Keratinocyte (primary cell): ENCODE measurements around the gene SOCS6. TPM values are rescaled to one million over a fixed set of nuclear protein-coding genes. Genes with fewer than 3 reads are reported as not detected.

Experiments
- DNase-seq: peaks from one replicate; pipeline ENCODE4 v3.0.0-alpha.2; 2011; ENCODE audit warnings: low read depth, missing footprints, low spot score
- FAIRE-seq: peaks from 2 replicates; lab custom pipeline; 2011; peaks lifted over from hg19 to GRCh38; lab: Jason Lieb, UNC
- H2AFZ ChIP-seq: 2 replicates; pipeline ENCODE4 v1.6.0; 2012; ENCODE audit warnings: low read length, control low read depth, inconsistent platforms; ENCODE audit not compliant: control insufficient read depth
- H3K27ac ChIP-seq: 2 replicates; pipeline ENCODE4 v1.5.1; 2011; ENCODE audit warnings: low read length; ENCODE audit not compliant: control insufficient read depth, insufficient read depth
- H3K27me3 ChIP-seq: 3 replicates; pipeline ENCODE4 v1.6.0; 2011; ENCODE audit warnings: low read length; ENCODE audit not compliant: control insufficient read depth, insufficient read depth; ENCODE audit errors: extremely low read depth
- H3K36me3 ChIP-seq, 2 experiments: 2 replicates in 1 of 2; 3 replicates in 1 of 2; pipeline ENCODE4 v1.5.1; 2011; ENCODE audit warnings: low read length in 2 of 2, mild to moderate bottlenecking in 1 of 2; ENCODE audit not compliant: control insufficient read depth in 2 of 2, insufficient read depth in 2 of 2; ENCODE audit errors: extremely low read depth in 1 of 2
- H3K4me1 ChIP-seq: 3 replicates; pipeline ENCODE4 v1.5.1; 2011; ENCODE audit warnings: low read length; ENCODE audit not compliant: control insufficient read depth, insufficient read depth; ENCODE audit errors: extremely low read depth
- H3K4me2 ChIP-seq: 3 replicates; pipeline ENCODE4 v1.6.0; 2011; ENCODE audit warnings: low read depth, low read length; ENCODE audit not compliant: control insufficient read depth, insufficient read depth; ENCODE audit errors: extremely low read depth
- H3K4me3 ChIP-seq, 3 experiments: fragments of 200-600 bp in 1 of 3; sonication (generic) in 1 of 3; 2 replicates in 2 of 3; 3 replicates in 1 of 3; pipeline ENCODE4 v1.5.1; 2011 to 2016; ENCODE audit warnings: low read length in 3 of 3, mild to moderate bottlenecking in 3 of 3, control low read depth in 2 of 3, inconsistent platforms in 1 of 3, low read depth in 1 of 3, mixed read lengths in 1 of 3, mixed run types in 1 of 3, moderate library complexity in 1 of 3; ENCODE audit not compliant: control insufficient read depth in 2 of 3, insufficient read depth in 2 of 3; ENCODE audit errors: extremely low read depth in 1 of 3
- H3K79me2 ChIP-seq: 2 replicates; pipeline ENCODE4 v1.6.0; 2012; ENCODE audit warnings: low read length; ENCODE audit not compliant: control insufficient read depth, insufficient read depth
- H3K9ac ChIP-seq: 3 replicates; pipeline ENCODE4 v1.6.0; 2011; ENCODE audit warnings: low read length; ENCODE audit not compliant: control insufficient read depth, insufficient read depth; ENCODE audit errors: extremely low read depth
- H3K9me1 ChIP-seq: 3 replicates; pipeline ENCODE4 v1.6.0; 2011; ENCODE audit warnings: low read length; ENCODE audit not compliant: control insufficient read depth, insufficient read depth; ENCODE audit errors: extremely low read depth
- H3K9me3 ChIP-seq: 2 replicates; pipeline ENCODE4 v1.5.1; 2012; ENCODE audit warnings: low read depth, low read length; ENCODE audit not compliant: control insufficient read depth
- H4K20me1 ChIP-seq: 3 replicates; pipeline ENCODE4 v1.6.0; 2011; ENCODE audit warnings: low read length; ENCODE audit not compliant: control insufficient read depth, insufficient read depth; ENCODE audit errors: extremely low read depth
- CTCF ChIP-seq, 3 experiments: IDR thresholded peaks in 1 of 3; conservative IDR thresholded peaks in 1 of 3; optimal IDR thresholded peaks in 1 of 3; 2 replicates in 2 of 3; 3 replicates in 1 of 3; pipeline versions ENCODE3 to v1.5.1; 2011; ENCODE audit warnings: low read length in 3 of 3, mild to moderate bottlenecking in 3 of 3, moderate library complexity in 2 of 3, control low read depth in 1 of 3, inconsistent platforms in 1 of 3; ENCODE audit not compliant: insufficient read depth in 2 of 3; ENCODE audit errors: extremely low read depth in 1 of 3
- EZH2 ChIP-seq: IDR thresholded peaks from one replicate; pipeline ENCODE4 v1.6.1; 2012; ENCODE audit warnings: inconsistent platforms, mild to moderate bottlenecking, low read length, moderate library complexity
- dilution Hi-C: fragments of 300-500 bp; cut with MboI; formaldehyde crosslinking; loops from one replicate; pipeline ENCODE4 v1.7.0; 2020; ENCODE audit warnings: low sequenced_read_pairs; ENCODE audit not compliant: extremely low pct_ligation_motif_present
- polyA plus RNA-seq, 5 experiments: library from polyadenylated mRNA; depleted of rRNA in 3 of 5; stranded (reverse) in 3 of 5; stranded (forward) in 1 of 5; unstranded in 1 of 5; fragments of >200 nt; gene quantifications; 1 replicate in 1 of 5; 2 replicates in 3 of 5; 3 replicates in 1 of 5; pipeline versions ENCODE4 v1.2.1 to v1.2.3, GENCODE V29; 2011 to 2012; ENCODE audit warnings: missing spikeins in 2 of 5, low read depth in 1 of 5, low replicate concordance in 1 of 5

Gene SOCS6
- polyA plus RNA-seq, 1 donor (not counting 4 experiments of a cell fraction or from before 2014, with no cell fraction given) = 22.2 TPM

- no peaks in the 10 kb centered on the region for H3K9me1 ChIP-seq
- no peaks in the 10 kb centered on the region for H3K79me2 ChIP-seq
- no peak overlapping the region for H3K4me2 ChIP-seq
- H4K20me1 ChIP-seq = no peaks in the 10 kb centered on the region
- H3K27ac ChIP-seq = no peak overlapping the region
- no peak overlapping the region for H3K9ac ChIP-seq
- no peaks in the 10 kb centered on the region for H3K9me3 ChIP-seq
- FAIRE-seq = no peak
- peaks cover 9% of the 10 kb centered on the region for H3K4me1 ChIP-seq
- dilution Hi-C loops = no loop called here
- H2AFZ ChIP-seq = no peak overlapping the region
- no peaks in the 10 kb centered on the region for H3K36me3 ChIP-seq
- TF ChIP-seq CTCF (optimal IDR thresholded peaks at IDR 0.05 in 1 of 3, IDR thresholded peaks at IDR 0.05 in 1 of 3, conservative IDR thresholded peaks at IDR 0.05 in 1 of 3; ENCODE audit: extremely low read depth in 1 of 3, insufficient read depth in 2 of 3, low read length in 3 of 3) = no peak
- no peak for TF ChIP-seq EZH2
- no peak for DNase-seq
- H3K27me3 ChIP-seq = no peaks in the 10 kb centered on the region
- no peak overlapping the region for H3K4me3 ChIP-seq
These were observed 9.4 kb upstream of the SOCS6 start for GRCh38 chr18:70279470-70279869.

- Histone ChIP-seq H4K20me1 (no peaks in the 10 kb centered on the region), H3K36me3 (no peaks in the 10 kb centered on the region), H3K79me2 (no peaks in the 10 kb centered on the region), H3K9ac (no peak overlapping the region), H2AFZ (no peak overlapping the region), H3K27ac (peak overlapping the region; percentile 25), H3K9me1 (no peaks in the 10 kb centered on the region), H3K9me3 (no peaks in the 10 kb centered on the region), H3K4me2 (peak overlapping the region; percentile 22), H3K4me3 (no peak overlapping the region), H3K4me1 (peaks cover 9% of the 10 kb centered on the region), H3K27me3 (no peaks in the 10 kb centered on the region)
- FAIRE-seq (peak; percentile 55), DNase-seq (peak; percentile 50)
- dilution Hi-C loops = no loop called here
- TF ChIP-seq CTCF (optimal IDR thresholded peaks at IDR 0.05 in 1 of 3, IDR thresholded peaks at IDR 0.05 in 1 of 3, conservative IDR thresholded peaks at IDR 0.05 in 1 of 3; ENCODE audit: extremely low read depth in 1 of 3, insufficient read depth in 2 of 3, low read length in 3 of 3) (no peak), EZH2 (no peak)
These were observed 8.6 kb upstream of the SOCS6 start for GRCh38 chr18:70280007-70280925.
